Type B pancreatic cell (in vitro differentiated cells): Measurements from ENCODE around the gene WNT2B. TPM values are rescaled to one million over a fixed set of nuclear protein-coding genes. Genes with fewer than 3 reads are reported as not detected.
"Not testable (repeated sequence)": the region's sequence is repeated elsewhere in the genome, so short reads cannot be mapped to it uniquely, and the experiment has no call there.

Experiments used
- DNase-seq: peaks from one replicate; pipeline ENCODE4 v3.0.0; 2021; ENCODE audit warnings: mixed read lengths; ENCODE audit not compliant: unreplicated experiment; ENCODE audit errors: extremely low spot score
- H3K27ac Mint-ChIP-seq: 2 replicates; pipeline ENCODE4 v1.8.0; 2021; ENCODE audit warnings: mild to moderate bottlenecking, mixed read lengths
- H3K27me3 Mint-ChIP-seq: 2 replicates; pipeline ENCODE4 v1.8.0; 2021; ENCODE audit warnings: mixed read lengths
- H3K36me3 Mint-ChIP-seq: 2 replicates; pipeline ENCODE4 v1.8.0; 2021; ENCODE audit warnings: mixed read lengths
- H3K4me1 Mint-ChIP-seq: one replicate; pipeline ENCODE4 v1.8.0; 2021; ENCODE audit warnings: mixed read lengths; ENCODE audit not compliant: unreplicated experiment
- H3K4me3 Mint-ChIP-seq: 2 replicates; pipeline ENCODE4 v1.8.0; 2021; ENCODE audit warnings: mild to moderate bottlenecking, mixed read lengths
- H3K9me3 Mint-ChIP-seq: 2 replicates; pipeline ENCODE4 v1.8.0; 2021; ENCODE audit warnings: mixed read lengths
- CTCF ChIP-seq: fragments of 200-600 bp; sonication (generic); conservative IDR thresholded peaks from 2 replicates; pipeline ENCODE4 v1.5.0; 2021; ENCODE audit warnings: antibody characterized with exemption, mild to moderate bottlenecking
- total RNA-seq: library from RNA; stranded (reverse); gene quantifications from 2 replicates; pipeline ENCODE4 v1.2.1, GENCODE V29; 2021; ENCODE audit warnings: low replicate concordance

The WNT2B gene
- total RNA-seq, 1 donor from 2014 or later, result 41.0 TPM

DNA sequence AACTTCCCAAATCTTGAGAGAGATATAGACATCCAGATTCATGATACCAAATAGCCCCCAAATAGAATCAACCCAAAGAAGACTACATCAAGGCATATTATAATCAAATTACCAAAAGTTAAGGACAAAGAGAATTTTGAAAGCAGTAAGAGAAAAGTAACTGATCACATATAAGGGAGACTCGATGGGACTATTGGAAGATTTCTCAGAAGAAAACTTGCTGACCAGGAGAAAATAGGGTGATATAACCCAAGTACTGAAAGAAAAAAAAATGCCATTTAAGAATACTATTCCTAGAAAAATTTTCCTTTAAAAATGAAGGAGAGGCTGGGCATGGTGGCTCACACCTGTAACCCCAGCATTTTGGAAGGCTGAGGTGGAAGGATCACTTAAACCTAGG is 30.5 kb upstream of the WNT2B start:
- DNase-seq, result no peak
- Mint-ChIP-seq H3K4me1 (no peaks in the 10 kb centered on the region), H3K27ac (no peak overlapping the region), H3K27me3 (peaks cover 3% of the 10 kb centered on the region), H3K36me3 (no peaks in the 10 kb centered on the region), H3K4me3 (no peak overlapping the region), H3K9me3 (no peaks in the 10 kb centered on the region)
- TF ChIP-seq CTCF, result no peak

DNA sequence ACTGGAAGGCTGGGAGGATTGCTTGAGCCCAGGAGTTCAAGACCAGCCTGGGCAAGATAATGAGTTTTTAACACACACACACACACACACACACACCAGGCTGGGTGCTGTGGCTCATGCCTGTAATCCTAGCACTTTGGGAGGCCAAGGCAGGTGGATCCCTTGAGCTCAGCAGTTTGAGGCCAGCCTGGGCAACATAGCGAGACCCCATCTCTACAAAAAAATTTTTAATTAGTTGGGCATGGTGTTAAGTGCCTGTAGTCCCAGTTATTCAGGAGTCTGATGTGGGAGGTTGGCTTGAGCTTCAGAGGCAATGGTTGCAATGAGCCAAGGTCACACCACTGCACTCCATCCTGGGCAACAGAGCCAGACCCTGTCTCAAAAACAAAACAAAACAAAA is 22.7 kb upstream of the WNT2B start:
- not testable (repeated sequence) for H3K27me3 Mint-ChIP-seq, H3K4me3 Mint-ChIP-seq, H3K4me1 Mint-ChIP-seq, H3K9me3 Mint-ChIP-seq, H3K27ac Mint-ChIP-seq, H3K36me3 Mint-ChIP-seq
- DNase-seq, result peak; percentile 37

DNA sequence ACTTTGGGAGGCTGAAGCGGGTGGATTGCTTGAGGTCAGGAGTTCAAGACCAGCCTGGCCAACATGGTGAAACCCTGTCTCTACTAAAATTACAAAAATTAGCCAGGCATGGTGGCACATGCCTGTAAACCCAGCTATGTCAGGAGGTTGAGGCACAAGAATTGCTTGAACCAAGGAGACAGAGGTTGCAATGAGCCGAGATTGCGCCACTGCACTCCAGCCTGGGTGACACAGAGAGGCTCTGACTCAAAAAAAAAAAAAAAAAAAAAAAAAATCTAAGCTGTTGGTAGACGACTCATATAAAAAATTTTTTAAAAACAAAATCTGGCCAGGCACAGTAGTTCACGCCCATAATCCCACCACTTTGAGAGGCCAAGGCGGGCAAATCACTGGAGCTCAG is 21.1 kb upstream of the WNT2B start:
- DNase-seq, H3K4me3 Mint-ChIP-seq, H3K27me3 Mint-ChIP-seq, H3K36me3 Mint-ChIP-seq, H3K9me3 Mint-ChIP-seq, H3K27ac Mint-ChIP-seq, H3K4me1 Mint-ChIP-seq: not testable (repeated sequence)

GRCh38 chr1:112488141-112488540 is 20.6 kb upstream of the WNT2B start:
- Mint-ChIP-seq H3K27ac (no peak overlapping the region), H3K27me3 (peaks cover 4% of the 10 kb centered on the region), H3K4me1 (no peaks in the 10 kb centered on the region), H3K9me3 (no peaks in the 10 kb centered on the region), H3K36me3 (no peaks in the 10 kb centered on the region), H3K4me3 (no peak overlapping the region)
- DNase-seq, result no peak
- TF ChIP-seq CTCF, result no peak

GRCh38 chr1:112492076-112492475 is 16.7 kb upstream of the WNT2B start:
- H3K27me3 Mint-ChIP-seq, result peaks cover 16% of the 10 kb centered on the region
- TF ChIP-seq CTCF, result no peak
- no peaks in the 10 kb centered on the region for H3K9me3 Mint-ChIP-seq
- no peak overlapping the region for H3K27ac Mint-ChIP-seq
- no peaks in the 10 kb centered on the region for H3K4me1 Mint-ChIP-seq
- no peak for DNase-seq
- H3K36me3 Mint-ChIP-seq, result no peaks in the 10 kb centered on the region
- H3K4me3 Mint-ChIP-seq, result no peak overlapping the region

DNA sequence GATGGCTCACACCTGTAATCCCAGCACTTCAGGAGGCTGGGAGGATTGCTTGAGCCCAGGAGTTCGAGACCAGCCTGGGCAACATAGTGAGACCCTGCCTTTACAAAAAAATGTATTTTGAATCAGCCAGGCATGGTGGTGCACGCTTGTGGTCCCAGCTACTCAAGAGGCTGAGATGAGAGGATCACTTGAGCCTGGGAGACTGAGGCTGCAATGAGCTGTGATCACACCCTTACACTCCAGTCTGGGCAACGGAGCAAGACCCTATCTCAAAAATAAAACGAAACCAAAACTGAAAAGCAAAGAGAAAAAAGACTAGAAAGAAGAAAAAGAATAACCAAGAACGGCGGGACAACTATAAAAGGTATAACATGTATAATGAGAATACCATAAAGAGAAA is 15.4 kb upstream of the WNT2B start:
- peaks cover 25% of the 10 kb centered on the region for H3K27me3 Mint-ChIP-seq
- TF ChIP-seq CTCF, result no peak

GRCh38 chr1:112496290-112496689 is 12.5 kb upstream of the WNT2B start:
- Mint-ChIP-seq H3K36me3 (no peaks in the 10 kb centered on the region), H3K4me1 (no peaks in the 10 kb centered on the region), H3K4me3 (no peak overlapping the region), H3K27ac (no peak overlapping the region), H3K9me3 (no peaks in the 10 kb centered on the region), H3K27me3 (peaks cover 46% of the 10 kb centered on the region)
- no peak for DNase-seq
- TF ChIP-seq CTCF, result no peak

More for the DNA sequence above, 15.4 kb upstream of the WNT2B start:
- Mint-ChIP-seq H3K36me3 (no peaks in the 10 kb centered on the region), H3K9me3 (no peaks in the 10 kb centered on the region), H3K27ac (no peak overlapping the region), H3K4me1 (no peaks in the 10 kb centered on the region), H3K4me3 (no peak overlapping the region)
- no peak for DNase-seq
